Esophagus mucosa (tissue), 1 donor: ENCODE data around the gene TP53RK. TPM values are rescaled to one million over a fixed set of nuclear protein-coding genes. Genes with fewer than 3 reads are reported as not detected.
A peak's percentile ranks its signal among the peaks of the same experiment; 100 is the strongest.

ENCODE experiments used
- ATAC-seq: fragments of 200-7000 bp; cut with Tn5 transposase; one replicate; pipeline ENCODE4 v1.9.1; 2020
- total RNA-seq: library from RNA; stranded (reverse); gene quantifications from one replicate; pipeline ENCODE4 v1.2.4, GENCODE V29; 2023
- donor health status: DM: yes; HTN: yes; CAD: no.

The TP53RK gene
- total RNA-seq, 1 donor from 2014 or later = 7.8 TPM

DNA sequence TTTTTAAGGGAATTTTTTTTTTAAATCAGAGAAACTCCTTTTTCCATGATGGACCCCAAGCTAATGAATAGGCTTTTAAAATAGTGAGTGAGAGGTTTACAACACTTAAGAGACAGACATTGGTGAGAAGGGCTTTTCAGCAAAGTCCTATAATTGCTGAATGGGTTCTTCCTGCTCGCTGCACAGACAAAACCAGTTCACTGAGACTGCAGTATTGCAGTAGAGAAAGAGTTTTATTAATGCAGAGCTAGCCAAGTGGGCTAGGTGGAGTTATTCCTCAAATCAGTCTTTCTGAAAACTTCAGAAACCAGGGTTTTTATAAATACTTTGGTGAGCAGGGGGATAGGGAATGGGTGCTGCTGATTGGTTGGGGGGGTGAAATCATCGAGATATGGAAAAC lies 17.0 kb upstream of the TP53RK start:
- no peak for ATAC-seq

GRCh38 chr20:46705378-46705729 lies 16.1 kb upstream of the TP53RK start:
- no peak for ATAC-seq

DNA sequence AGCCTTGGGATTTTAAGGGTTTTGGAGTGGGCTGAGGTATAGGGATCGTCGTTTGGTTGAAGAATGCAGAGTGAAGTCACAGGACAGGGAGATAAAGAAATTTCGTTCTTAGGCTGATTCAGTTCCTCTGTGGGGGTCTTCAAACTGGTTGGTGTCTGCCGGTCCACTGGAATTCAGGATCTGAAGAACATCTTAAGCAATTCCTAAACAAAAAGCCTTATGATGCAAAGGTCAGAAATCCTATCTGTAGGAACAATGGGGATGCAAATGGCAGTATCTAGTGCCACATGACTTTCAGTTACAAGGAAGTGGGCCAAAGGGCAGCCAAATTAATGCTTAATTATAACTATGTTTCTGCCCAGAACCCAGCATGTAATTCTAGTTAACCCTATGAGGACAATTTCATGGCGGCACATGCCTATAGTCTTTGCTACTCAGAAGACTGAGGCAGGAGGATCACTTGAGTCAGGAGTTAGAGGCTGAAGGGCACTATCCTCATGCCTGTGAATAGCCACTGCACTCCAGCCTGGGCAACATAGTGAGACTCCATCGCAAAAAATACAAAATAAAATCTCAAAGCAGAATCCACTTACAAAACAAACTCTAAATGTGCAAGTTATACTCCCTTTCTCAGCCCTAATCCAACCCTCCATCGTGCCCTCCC lies 15.6 kb upstream of the TP53RK start:
- ATAC-seq = no peak

DNA sequence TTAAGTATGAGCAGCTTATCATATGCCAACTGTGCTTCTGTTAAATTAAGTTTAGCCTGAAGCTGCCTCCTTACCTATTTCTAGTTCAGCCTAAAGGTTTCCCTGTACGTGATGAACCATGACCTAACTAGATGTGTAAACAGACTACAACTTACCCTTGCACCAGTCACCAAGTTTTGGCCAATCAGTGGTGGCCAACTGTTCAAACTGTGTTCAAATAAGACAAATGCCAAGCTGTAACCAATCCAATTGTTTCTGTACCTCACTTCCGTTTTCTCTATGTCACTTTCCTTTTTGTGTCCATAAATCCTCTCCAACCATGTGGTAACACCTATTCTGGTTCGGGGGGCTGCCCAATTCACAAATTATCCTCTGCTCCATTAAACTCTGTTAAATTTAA lies 14.2 kb upstream of the TP53RK start:
- ATAC-seq = no peak

- no peak for ATAC-seq
These were observed 13.4 kb upstream of the TP53RK start for GRCh38 chr20:46702447-46703203.

DNA sequence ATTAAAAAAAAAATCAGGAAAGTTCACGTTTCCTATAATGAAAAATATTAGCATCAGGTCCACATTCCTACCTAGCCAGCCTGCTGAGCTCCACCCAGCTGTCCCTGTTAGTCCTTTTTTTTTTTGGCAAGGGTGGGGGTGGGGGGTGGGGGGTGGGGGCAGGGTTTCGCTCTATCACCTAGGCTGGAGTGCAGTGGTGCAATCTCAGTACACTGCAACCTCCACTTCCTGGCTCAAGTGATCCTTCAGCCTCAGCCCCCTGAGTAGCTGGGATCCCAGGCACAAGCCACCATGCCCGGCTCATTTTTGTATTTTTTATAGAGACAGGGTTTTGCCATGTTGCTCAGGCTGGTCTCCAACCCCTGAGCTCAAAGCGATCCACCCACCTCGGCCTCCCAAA lies 12.7 kb upstream of the TP53RK start:
- no peak for ATAC-seq

DNA sequence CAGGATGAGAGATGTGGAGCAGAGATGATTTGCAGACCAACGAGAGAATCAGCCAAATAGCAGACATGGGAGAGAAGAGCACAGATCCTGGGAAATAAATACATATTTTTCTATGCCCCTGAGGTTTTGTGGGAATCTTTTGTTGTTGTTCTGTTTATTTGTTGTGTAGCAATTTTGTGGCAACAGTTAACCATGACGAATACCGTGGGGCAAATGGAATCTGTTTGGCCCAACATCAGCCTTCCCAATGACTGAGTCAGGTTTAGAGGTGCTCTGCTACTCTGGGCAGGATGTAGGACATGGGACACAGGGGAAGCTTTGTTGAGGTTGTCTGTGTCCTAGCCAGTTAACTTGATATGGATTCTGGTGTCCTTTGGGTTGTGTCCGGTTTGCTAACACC lies 12.3 kb upstream of the TP53RK start:
- no peak for ATAC-seq

GRCh38 chr20:46701057-46701456 lies 11.8 kb upstream of the TP53RK start:
- ATAC-seq = no peak

- ATAC-seq = no peak
These were observed 11.2 kb upstream of the TP53RK start for GRCh38 chr20:46700481-46700880.

DNA sequence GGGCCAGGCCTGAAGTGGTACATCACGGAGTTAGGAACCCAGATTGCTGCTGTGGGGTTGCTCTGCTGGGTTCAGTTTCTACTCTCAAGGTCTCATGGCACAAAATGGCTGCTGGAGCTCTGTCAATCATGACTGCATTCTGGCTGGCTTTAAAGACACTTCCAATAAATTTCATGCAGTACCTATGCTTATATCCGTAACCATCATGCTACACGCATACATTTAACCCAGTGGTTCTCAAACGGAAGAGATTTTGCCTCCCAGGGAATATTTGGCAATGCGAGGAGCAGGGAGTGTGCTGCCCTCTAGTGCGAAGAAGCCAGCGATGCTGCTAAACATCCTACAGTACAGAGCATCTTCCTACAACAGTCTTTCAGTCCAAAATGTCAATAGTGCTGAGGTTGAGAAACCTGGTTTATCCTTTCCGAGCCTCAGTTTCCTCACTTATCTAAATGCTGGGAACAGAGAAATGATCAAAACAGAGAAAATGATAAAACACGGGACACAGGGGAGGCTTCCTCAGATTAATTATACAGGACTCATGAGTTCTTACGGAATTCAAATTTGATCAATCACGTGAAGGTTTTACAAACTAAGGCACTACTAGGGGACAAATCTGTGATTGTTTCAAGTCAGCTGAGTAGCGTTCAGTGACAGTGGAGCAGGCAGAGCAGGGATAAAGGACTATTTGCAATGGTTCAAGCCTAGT lies 10.6 kb upstream of the TP53RK start:
- ATAC-seq = peak; percentile 63

GRCh38 chr20:46698788-46699187 lies 9.5 kb upstream of the TP53RK start:
- no peak for ATAC-seq

GRCh38 chr20:46696791-46697279 lies 7.6 kb upstream of the TP53RK start:
- ATAC-seq = no peak

DNA sequence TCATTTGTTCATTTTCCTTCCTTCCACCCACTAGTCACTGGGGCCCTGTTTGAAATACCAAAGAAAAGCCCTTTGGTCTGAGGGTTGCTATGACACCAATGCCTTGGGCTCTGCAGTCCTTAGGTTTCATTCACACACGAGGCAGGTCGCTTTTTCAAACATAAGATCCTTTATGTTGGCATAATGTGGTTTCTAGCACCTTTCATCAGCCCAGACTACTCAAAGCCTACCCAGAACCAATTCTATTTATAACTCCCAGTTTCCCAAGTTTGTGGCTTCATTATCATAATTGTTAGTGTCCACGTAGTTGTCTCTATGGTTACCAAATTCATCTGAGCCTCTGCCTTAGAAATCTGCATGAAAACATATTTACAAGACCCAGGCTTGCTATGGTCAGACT lies 6.6 kb upstream of the TP53RK start:
- no peak for ATAC-seq

DNA sequence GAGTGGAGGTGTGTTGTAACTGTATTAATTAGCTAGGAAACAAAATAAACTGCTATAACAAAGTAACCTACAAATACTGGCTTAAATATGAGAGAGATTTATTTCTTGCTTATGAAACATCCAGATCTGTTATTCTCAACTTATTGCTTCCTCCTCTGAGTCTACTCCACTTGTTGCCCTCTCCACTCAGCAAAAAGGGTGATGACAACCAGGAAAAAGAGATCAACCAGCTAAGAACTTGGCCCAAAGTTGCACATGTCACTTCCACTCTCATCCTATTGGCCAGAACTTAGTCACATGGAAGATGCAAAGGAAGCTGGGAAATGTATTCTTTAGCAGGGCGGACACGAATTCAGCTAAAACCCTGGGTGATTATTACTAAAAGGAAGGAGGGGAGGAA lies 5.2 kb upstream of the TP53RK start:
- peak; percentile 56 for ATAC-seq

GRCh38 chr20:46691196-46691595 lies 2.0 kb upstream of the TP53RK start:
- ATAC-seq = no peak

DNA sequence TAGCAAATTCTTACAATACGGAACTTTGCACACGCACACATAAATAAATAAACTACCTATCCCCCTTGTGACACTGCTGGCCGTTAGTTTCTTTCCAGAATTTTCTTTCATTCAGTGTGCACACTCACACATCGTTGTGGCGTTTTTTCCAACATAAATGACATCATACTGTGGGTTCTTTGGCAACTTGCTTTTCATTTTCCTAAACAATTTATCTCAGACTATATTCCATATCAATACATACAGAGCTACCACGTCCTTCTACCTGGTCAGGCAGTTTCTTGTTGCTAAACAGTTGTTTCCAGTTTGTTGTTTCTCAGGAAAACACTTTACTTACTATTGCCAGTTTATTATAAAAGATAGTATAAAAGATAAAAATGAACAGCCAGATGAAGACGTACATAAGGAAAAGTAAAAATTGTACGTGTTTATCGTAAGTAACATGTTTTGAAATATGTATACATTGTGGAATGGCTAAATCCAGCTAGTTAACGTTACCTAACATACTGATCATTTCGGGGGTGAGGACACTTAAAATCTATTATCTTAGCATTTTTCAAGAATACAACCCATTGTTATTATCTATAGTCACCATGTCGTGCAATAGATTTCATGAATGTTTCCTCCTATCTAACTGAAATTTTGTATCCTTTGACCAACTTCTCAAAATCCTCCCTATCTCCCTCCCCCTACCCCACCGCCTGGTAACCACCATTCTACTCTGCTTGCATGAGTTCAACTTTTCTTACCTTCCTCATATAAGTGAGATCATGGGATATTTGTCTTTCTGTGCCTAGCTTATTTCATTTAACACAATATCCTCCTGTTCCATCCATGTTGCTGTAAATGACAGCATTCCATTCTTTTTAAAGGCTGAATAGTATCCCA lies 1.2 kb upstream of the TP53RK start:
- no peak for ATAC-seq

GRCh38 chr20:46689754-46690085 lies 476 bp upstream of the TP53RK start:
- no peak for ATAC-seq

GRCh38 chr20:46688151-46689081 lies 828 bp downstream of the TP53RK start:
- ATAC-seq = peak; percentile 0

DNA sequence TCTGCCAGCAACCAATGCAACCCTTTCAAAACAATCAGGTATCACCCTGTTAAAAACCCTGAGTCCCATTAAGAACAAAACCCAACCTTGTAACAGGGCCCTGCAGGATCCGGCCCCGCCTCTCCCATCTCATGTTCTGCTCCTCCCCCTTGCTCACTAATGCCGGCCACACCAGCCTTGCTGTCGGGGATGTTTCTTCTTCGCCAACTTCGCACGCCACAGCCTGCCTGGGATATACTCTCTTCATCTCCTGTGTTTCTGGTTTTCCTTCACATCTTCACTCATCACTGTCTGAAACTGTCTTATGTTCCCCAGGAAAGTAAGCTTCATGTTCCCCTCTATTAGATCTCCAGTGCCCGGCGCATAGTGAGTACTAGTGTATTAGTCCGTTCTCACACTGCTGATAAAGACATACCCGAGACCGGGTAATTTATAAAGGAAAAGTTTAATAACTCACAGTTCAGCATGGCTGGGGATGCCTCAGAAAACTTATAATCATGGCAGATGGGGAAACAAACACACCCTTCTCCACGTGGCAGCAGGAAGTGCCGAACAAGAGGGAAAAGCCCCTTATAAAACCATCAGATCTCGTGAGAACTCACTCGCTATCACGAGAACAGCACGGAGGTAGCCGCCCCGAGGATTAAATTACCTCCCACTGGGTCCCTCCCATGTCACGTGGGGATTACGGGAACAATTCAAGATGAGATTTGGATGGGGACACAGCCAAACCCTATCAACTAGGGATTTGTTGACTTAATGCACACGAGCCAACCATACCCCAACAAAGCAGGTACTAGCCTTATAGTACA lies 5.1 kb downstream of the TP53RK start:
- ATAC-seq = peak; percentile 78

DNA sequence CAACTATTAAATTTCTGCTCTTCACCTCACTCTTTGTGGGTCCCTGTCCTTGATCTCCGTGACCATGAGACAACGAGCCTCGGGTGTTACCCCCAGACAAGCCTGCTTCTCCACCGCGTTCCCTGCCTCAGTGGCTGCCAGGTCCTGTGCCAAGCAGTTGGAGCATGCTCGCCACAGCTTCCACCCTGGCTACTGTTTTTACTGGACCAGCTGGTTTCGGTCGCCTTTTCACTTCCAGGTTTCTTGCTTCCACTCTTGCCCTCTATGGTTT lies 5.6 kb downstream of the TP53RK start:
- ATAC-seq = no peak
